Hematopoietic multipotent progenitor cell treated with erythropoietin and hydrocortisone succinate and interleukin-3 and kit ligand, for 8 days (in vitro differentiated cells): ENCODE results near the gene GLI2.

Experiments used
- DNase-seq: peaks from one replicate; pipeline ENCODE4 v3.0.0-alpha.2; 2015

Gene GLI2

DNA sequence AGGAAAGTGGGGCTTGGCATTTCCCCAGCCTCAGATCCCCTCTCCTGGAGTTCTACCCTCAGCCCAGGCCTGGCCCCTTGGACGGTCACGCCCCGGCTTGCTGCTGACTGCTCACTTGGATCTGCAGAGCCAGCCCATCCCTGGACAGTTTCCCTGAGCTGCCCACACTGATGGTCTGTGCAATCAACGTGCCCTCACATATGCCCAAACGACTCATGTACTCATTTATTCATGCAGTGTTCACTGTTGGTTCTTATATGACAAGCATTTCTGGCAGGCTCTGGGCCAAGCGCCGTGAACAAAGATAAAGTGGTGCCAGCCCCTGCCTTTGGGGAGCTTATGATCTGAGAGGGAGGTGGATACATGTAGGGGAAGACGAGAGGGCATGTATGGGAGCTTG is 20.3 kb upstream of the GLI2 start:
- no peak for DNase-seq

DNA sequence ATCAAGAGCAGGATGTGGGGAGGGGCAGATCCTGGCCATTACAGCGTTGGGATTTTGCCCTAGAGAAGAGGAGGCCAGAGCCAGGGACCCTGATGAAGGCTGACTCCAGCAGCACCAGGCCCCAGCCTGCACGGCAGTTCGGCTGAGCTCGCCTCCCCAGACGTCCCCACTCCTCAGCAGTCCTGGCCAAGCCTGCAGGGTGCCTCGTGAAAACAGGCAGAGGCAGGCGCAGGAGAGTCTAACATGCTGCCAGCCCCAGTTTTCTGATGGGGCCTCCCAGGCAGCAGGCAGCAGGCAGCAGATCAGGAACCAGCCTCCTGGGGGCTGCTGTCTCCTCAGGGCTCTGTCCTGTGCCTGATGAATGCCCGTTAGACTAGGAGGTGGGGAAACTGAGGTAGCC is 19.7 kb upstream of the GLI2 start:
- DNase-seq, result no peak

DNA sequence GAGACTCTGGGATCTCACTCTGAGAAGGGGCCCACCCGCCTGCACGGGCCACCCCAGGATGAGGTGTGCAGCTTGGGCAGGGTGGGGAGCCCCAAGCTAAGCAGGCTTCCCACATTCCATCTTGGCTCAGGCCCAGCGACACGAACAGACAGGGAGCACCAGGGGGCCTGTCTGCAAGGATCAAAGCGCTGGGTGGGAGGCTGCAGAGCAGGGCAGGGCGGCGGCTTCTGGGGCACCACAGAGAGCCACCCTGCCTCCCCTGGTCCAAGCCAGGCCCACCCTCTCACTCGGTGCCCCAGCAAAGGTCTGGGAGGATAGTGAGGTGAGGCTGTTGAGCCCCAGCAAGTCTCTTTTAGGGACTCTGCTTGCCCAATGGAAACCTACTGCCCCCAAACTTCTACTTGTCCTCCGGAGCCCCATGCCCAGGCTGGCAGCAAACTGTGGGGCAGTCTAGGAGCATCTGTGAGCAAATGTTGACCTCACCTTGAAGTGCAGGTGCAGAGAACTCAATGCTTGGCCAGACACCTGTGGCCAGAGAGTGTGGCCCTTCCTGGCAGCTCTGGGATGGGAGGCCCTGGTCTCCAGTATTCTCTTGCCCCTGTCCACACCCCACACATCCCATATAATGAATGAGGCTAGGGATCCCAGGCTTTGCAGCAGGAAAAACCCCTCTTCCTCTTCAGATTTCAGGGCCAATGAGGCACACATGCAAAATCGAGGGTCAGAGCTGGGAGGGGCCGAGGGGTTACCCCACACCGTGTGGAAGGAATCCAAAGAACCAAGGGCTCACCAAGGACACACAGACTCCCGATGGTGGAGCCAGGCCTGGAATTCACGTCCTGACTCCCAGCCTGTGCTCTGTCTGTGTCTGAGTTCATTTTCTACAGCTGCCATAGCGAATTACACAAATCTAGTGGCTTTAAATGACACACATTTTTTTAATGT is 18.8 kb upstream of the GLI2 start:
- DNase-seq, result no peak

DNA sequence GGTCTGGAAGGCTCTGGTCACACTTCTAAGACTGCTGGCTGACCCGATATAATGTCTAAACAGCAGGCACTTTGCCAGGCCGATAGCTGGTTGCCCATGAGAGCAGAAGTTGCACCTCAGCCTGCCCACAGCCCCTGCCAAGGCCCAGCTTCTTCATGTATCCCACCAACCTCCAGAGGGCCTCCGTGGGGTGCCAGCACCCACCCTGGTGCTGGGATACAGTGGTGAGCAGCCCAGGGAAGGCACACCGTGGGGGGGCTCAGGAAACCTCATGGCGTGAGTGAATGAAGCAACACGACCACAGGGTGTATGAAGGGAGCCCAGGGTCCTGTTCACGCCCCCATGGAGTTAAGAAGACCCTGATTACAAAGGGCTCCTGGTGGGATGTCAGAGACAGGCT is 16.2 kb upstream of the GLI2 start:
- DNase-seq, result no peak

GRCh38 chr2:120720231-120720630 is 15.4 kb upstream of the GLI2 start:
- no peak for DNase-seq

GRCh38 chr2:120720746-120721375 is 14.8 kb upstream of the GLI2 start:
- DNase-seq, result no peak

DNA sequence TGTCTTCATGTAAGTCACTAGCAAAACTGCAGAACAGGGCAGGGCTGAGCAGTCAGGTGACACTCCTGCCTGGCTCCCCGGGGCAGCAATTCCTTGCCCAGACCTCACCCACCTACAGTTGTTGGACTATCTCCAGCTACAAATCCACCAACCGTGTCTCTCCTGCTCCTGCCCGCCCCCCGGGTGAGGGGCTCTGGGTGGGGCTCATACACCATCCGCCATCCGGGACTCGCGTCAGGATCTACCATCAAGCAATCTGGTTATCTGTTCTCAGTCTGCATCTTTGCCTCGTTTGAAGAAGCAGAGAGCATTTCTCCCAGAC is 13.5 kb upstream of the GLI2 start:
- no peak for DNase-seq

DNA sequence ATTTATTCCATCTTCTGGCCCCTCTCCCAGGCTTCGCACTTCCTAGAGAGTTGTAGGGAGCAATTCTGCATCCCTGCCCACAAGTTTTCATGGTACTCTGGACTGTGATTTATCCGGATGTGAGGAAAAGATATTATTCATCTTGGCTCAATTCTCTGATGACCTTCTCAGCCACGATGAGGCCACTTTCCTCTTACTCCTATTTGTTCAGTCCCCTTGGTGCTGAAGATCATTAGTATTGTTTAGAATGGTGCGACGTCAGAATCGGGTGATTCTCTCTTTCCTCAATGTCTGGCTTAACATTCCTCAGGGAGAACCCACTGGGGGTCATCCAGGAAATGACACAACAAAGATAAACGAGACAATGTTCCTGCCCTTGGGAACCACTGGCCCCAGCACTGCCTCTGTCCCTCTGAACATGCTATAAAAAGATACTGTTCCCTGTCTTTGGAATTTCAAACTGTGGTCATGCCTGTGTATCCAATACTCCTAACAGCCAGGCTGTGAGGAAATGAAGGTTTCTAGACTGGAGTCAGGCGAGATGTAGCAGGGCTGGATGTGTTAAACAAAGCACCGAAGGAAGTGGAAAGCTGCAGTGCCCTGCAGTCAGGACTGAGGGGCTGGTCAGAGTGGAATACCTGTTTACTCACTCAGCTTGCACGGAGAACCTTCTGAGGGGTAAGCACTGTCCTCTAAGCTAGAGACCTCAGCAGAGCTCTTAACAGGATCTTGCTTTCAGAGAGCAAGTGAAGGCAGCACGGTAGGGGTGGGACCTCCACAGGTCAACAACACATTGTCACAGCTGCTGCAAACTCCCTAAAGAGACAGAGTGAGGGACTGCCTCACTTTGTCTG is 12.9 kb upstream of the GLI2 start:
- no peak for DNase-seq

DNA sequence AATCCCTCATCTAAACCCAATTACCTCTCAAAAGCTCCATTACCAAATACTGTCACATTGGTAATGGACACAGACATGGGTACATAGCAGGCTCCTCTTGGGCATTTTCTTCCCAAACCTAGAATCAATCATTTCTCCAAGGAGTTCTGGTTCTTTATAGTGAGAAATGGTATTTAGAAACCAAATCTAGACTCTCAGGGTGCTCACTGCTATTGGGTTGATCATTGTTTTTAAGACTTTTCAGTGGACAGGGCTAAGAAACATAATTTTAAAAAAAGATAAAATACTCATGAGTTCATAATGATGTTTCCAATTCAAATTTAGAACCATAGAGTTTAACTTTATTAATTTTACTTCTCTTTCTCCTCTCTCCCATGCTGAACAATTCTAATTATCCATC is 9.4 kb upstream of the GLI2 start:
- DNase-seq, result no peak

GRCh38 chr2:120729406-120730399 is 6.0 kb upstream of the GLI2 start:
- no peak for DNase-seq

DNA sequence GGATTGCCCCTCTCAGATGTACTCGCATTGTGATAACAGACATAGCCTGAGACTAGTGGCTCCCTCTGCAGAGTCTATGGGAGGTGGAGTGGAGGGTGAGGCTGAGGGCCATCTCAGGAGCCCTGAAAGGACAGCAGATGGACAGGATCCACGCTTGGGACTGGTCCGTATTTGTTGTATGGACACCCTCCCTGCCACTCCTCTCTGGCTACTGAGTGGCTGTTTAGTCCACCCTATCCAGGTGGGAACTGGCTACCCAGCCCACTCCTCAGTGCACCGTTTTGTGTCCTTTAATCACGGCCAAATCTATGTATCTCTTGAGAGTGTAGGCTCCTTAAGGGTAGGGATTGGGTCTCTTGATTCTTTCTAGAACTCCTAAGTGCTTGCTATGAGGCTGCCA is 4.5 kb upstream of the GLI2 start:
- no peak for DNase-seq

DNA sequence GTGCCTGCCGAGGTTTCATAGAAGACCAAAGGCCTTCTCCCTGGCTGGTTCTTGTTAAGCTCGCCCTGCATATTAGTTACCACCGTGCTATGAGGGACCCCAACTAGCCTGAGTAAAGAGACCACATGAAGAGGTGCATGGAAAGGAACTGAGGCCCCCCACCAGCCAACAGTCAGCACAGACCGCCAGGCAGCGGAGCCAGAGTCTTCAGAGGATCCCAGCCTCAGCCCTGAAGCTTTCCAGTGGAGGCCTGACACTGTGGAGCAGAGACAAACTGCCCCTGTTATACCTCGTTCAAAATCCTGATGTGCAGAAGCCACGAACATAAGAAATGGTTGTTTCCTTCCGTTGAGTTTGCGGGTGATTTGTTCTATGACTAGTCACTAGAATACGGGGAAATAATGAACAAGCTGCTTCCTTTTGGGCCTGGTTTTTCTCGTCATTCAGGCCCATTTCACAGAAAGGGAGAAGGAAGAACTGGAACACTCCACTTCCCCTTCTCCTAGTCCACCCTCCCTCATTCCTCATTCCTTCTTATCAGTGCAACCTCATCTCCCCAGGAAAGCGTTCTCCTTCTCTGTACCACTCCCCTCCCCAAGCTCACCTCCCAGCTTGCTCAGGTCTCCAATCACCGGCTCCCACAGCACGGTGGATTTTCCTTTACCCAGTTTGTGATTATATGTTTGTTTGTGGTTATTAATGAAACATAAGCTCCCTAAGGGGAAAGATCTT is 3.0 kb upstream of the GLI2 start:
- DNase-seq, result no peak

- no peak for DNase-seq
Measured at GRCh38 chr2:120733238-120733932, 2.3 kb upstream of the GLI2 start.

DNA sequence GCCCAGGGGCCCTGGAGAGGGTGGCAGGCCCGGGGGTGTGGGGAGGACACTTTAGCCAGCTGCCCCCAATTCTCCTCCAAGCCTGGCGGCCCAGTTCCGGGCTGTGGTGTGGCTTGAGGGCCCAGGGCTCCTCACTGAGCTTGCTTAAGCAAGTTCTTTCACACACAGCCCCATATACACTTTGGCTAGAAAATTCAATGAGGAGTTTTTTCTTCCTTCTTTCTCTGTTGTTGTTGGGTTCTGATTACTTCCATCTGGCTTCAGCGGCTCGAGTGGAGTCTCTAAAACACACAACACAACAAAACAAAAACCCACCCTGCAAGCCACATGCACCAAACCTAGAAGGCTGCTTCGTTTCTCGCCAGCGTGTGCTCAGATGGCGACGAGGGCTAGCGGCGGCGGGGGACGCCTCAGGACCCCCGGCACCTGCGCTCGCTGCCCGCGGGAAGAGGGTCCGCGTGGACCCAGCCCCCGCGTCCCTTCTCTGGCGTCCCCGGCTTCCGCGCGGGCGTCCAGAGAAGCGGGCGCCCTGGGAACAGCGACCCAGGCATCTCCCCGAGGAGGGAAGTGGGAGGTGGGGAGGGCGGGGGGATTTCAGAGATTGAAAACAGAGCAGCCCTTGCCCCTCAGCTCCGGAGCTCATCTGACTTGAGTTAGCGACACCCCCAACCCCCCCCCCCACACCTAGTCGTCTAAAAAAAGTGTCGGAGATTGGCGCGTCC is 577 bp upstream of the GLI2 start:
- no peak for DNase-seq

DNA sequence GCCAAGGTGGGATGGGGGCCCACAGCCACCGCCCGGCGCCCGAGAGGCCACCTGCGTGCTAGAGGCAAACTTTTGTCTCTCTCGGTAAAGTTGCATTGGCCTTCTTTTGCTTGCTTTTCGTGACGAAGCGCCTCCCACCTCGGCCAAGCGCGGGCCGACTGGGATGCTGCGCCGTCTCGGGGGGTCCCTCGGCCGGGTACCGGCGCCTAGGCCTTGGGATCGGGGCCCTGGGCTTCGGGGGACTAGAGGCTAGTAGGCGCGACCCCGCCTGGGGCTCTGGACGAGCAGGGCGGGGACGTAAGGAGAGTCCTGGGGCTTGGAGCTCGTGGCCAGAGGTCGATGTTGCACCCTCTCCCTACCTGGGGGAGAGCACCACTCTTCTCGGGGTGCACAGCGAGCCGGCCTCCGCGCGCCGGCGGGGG is 545 bp downstream of the GLI2 start:
- no peak for DNase-seq

DNA sequence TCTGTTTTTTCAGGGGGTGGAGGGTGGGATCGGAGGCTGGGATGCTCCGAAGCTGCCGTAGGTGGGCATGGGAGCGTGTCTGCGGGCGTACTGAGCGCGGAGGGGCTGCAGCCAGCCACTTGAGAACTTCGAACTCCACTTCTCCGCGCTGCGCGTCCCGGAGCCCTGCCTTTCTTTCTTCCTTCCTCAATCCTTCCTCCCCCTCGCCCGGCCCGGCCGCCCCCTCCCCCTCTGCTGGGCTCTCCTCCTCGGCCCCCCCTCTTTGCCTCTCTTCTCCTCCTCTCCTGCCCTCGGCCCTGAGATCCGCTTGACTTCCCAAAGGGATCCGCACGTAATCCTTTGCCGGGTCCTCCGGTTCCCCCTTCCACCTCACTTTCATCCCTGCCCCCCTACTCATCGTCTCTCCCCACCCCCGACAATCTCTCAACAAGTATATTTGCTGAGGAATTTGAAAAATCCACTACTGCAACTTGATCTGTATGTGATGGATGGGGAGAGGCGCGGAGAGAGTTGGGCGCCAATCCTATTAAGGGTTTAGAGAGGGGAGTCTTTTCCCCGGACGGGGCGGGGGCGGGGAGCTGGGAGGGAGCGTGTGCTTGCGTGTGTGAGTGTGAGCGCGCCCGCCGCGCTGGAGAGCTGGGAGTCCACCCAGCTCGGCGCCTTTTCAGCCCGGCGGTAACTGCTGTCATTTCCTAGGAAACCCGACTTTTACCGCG is 1.1 kb downstream of the GLI2 start:
- no peak for DNase-seq

DNA sequence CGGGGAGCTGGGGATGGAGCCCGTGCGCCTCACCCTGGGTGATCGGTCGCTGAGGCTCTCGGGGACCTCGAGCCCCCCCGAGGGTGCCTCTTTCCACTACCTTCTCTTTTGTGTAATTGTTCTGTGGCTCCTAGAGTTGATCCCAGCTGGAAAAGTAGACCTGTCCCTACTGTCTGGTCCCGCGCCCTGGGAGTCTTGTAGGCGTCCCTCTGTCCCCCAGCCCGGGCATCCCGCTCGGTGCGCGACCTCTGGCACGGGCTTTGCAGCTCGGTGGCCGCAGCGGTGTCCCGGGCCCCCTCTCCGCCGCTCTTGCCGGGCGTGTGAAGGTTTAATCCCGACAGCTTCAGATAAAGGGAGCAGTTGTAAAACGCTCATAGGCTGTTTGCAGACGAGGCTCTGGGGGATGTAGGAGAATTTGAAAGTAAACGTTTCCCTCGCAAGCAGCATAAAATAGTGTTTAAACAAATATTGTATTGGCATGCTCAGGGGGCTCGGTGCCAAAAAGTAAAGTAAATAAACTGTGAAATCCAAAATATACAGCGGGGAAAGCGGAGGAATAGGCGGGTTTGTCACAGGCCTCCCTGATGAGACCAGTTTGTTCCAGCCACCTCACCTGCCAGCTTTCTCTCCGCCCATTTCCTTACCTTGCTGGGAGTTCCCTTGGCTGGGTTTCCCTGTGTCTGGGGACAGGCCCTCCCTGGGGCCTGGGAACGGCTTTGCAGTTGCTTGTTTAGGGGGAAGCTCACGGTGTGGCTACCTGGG is 1.9 kb downstream of the GLI2 start:
- DNase-seq, result no peak

GRCh38 chr2:120738117-120738516 is 2.4 kb downstream of the GLI2 start:
- DNase-seq, result no peak
